B cell (primary cell): ENCODE measurements around the gene CACNA2D4. TPM values are rescaled to one million over a fixed set of nuclear protein-coding genes. Genes with fewer than 3 reads are reported as not detected.

Source experiments
- ATAC-seq: fragments of 200-7000 bp; cut with Tn5 transposase; one replicate; pipeline ENCODE4 v1.10.0; 2021; ENCODE audit warnings: low read depth, mild to moderate bottlenecking, moderate number of reproducible peaks, moderate library complexity
- CTCF ChIA-PET: fragments of 350-600 bp; sonication (Branson Sonifier 250); formaldehyde crosslinking; loops from one replicate; lab custom pipeline; 2021; ENCODE audit warnings: antibody characterized with exemption, inconsistent platforms; lab: Charles Lee
- POLR2A ChIA-PET: fragments of 350-600 bp; sonication (Branson Sonifier 250); formaldehyde crosslinking; loops from one replicate; lab custom pipeline; 2021; ENCODE audit warnings: antibody characterized with exemption; lab: Charles Lee
- DNase-seq: peaks from one replicate; pipeline ENCODE4 v3.0.0; 2013
- H2AFZ ChIP-seq: 2 replicates; pipeline ENCODE4 v1.6.1; 2012; ENCODE audit warnings: mild to moderate bottlenecking, low read depth, low read length; ENCODE audit not compliant: insufficient read depth, poor library complexity, severe bottlenecking
- H3K27ac ChIP-seq, 2 donors: 1 replicate in 1 of 2; 2 replicates in 1 of 2; pipeline ENCODE4 v1.5.1; 2012 to 2013; ENCODE audit warnings: low read length in 2 of 2, mild to moderate bottlenecking in 2 of 2, moderate library complexity in 1 of 2
- H3K27me3 ChIP-seq, 4 experiments: fragments of 200-600 bp in 1 of 4; sonication (generic) in 1 of 4; replicated peaks in 1 of 4; 1 replicate in 2 of 4; 2 replicates in 2 of 4; pipeline versions ENCODE4 v1.6.1 to v1.7.0; 2013 to 2016; ENCODE audit warnings: low read length in 3 of 4, mild to moderate bottlenecking in 2 of 4, mixed read lengths in 1 of 4, moderate library complexity in 1 of 4; ENCODE audit not compliant: insufficient read depth in 4 of 4, control insufficient read depth in 3 of 4; ENCODE audit errors: control extremely low read depth in 1 of 4
- H3K36me3 ChIP-seq, 2 experiments: replicated peaks in 1 of 2; 1 replicate in 1 of 2; 2 replicates in 1 of 2; pipeline versions ENCODE4 v1.6.1 to v1.7.1; 2013; ENCODE audit warnings: low read length in 1 of 2; ENCODE audit not compliant: insufficient read depth in 2 of 2, control insufficient read depth in 1 of 2; ENCODE audit errors: control extremely low read depth in 1 of 2, extremely low read depth in 1 of 2
- H3K4me1 ChIP-seq, 2 donors: fragments of 200-600 bp in 1 of 2; sonication (generic) in 1 of 2; 1 replicate in 1 of 2; 2 replicates in 1 of 2; pipeline versions ENCODE4 v1.5.1 to v1.6.1; 2013 to 2017; ENCODE audit warnings: low read length in 2 of 2; ENCODE audit not compliant: control insufficient read depth in 2 of 2, insufficient read depth in 2 of 2
- H3K4me2 ChIP-seq: replicated peaks from 2 replicates; pipeline ENCODE3; 2012; ENCODE audit warnings: mild to moderate bottlenecking, low read depth, low read length; ENCODE audit not compliant: poor library complexity, severe bottlenecking
- H3K4me3 ChIP-seq, 5 experiments: fragments of 200-600 bp in 1 of 5; sonication (generic) in 1 of 5; 1 replicate in 3 of 5; 2 replicates in 2 of 5; pipeline versions ENCODE4 v1.5.1 to v1.7.0; 2011 to 2016; ENCODE audit warnings: low read length in 4 of 5, mild to moderate bottlenecking in 4 of 5, low read depth in 2 of 5, control low read depth in 1 of 5, moderate library complexity in 1 of 5; ENCODE audit not compliant: insufficient read depth in 1 of 5; ENCODE audit errors: control extremely low read depth in 1 of 5, extremely low read depth in 1 of 5
- H3K79me2 ChIP-seq: fragments of 200-600 bp; sonication (generic); one replicate; pipeline ENCODE4 v1.6.0; 2016; ENCODE audit warnings: low read length; ENCODE audit not compliant: control insufficient read depth, insufficient read depth
- H3K9ac ChIP-seq: fragments of 200-600 bp; sonication (generic); 2 replicates; pipeline ENCODE4 v1.6.1; 2017; ENCODE audit warnings: mild to moderate bottlenecking, low read length, moderate library complexity
- H3K9me3 ChIP-seq, 3 donors: one replicate each; pipeline versions ENCODE4 v1.6.1 to v1.7.1; 2013; ENCODE audit warnings: low read length in 2 of 3; ENCODE audit not compliant: control insufficient read depth in 2 of 3, insufficient read depth in 1 of 3; ENCODE audit errors: control extremely low read depth in 1 of 3
- H4K20me1 ChIP-seq: 2 replicates; pipeline ENCODE4 v1.6.0; 2012; ENCODE audit warnings: mild to moderate bottlenecking, low read length; ENCODE audit not compliant: insufficient read depth, control insufficient read depth, poor library complexity, severe bottlenecking
- H3K27ac Mint-ChIP-seq: one replicate; pipeline ENCODE4 v1.8.0; 2021; ENCODE audit warnings: mixed read lengths
- H3K27me3 Mint-ChIP-seq: one replicate; pipeline ENCODE4 v1.8.0; 2021; ENCODE audit warnings: mixed read lengths
- H3K4me1 Mint-ChIP-seq: one replicate; pipeline ENCODE4 v1.8.0; 2021; ENCODE audit warnings: mixed read lengths
- H3K4me3 Mint-ChIP-seq: one replicate; pipeline ENCODE4 v1.8.0; 2021; ENCODE audit warnings: mixed read lengths
- H3K9me3 Mint-ChIP-seq: one replicate; pipeline ENCODE4 v1.8.0; 2022; ENCODE audit warnings: mixed read lengths; ENCODE audit not compliant: insufficient read depth
- EZH2 ChIP-seq: IDR thresholded peaks from 2 replicates; pipeline ENCODE4 v1.6.1; 2012; ENCODE audit warnings: borderline replicate concordance, low read depth, mild to moderate bottlenecking, moderate library complexity, low read length; ENCODE audit not compliant: insufficient read depth, poor library complexity, severe bottlenecking
- WGBS: methylation state at CpG from one replicate; pipeline ENCODE4 v1.1.5; 2013; ENCODE audit warnings: missing lambda C conversion rate; ENCODE audit not compliant: insufficient coverage; 5-methylcytosine and 5-hydroxymethylcytosine counted together
- intact Hi-C: fragments of 100-400 bp; cut with micrococcal nuclease; formaldehyde crosslinking; loops from one replicate; pipeline ENCODE4 v1.10.0; 2022
- polyA plus RNA-seq: library from polyadenylated mRNA; depleted of rRNA; stranded (reverse); fragments of >200 nt; gene quantifications from 2 replicates; pipeline ENCODE4 v1.2.3, GENCODE V29; 2012
- total RNA-seq, 2 donors: library from RNA; stranded (reverse); fragments of 120-200 nt in 1 of 2; gene quantifications; 1 replicate in 1 of 2; 2 replicates in 1 of 2; pipeline versions ENCODE4 v1.2.3 to v1.2.4, GENCODE V29; 2013 to 2022
- TF ChIP-seq, protein P1 (sequence below): fragments of 200-600 bp; IDR thresholded peaks from one replicate; pipeline ENCODE4 v1.8.0; 2022; ENCODE audit warnings: antibody characterized with exemption, mild to moderate bottlenecking

The CACNA2D4 gene
- total and polyA plus RNA-seq, 2 donors (not counting 1 experiment from before 2014, with no cell fraction given): 6.0 to 7.4 TPM

DNA sequence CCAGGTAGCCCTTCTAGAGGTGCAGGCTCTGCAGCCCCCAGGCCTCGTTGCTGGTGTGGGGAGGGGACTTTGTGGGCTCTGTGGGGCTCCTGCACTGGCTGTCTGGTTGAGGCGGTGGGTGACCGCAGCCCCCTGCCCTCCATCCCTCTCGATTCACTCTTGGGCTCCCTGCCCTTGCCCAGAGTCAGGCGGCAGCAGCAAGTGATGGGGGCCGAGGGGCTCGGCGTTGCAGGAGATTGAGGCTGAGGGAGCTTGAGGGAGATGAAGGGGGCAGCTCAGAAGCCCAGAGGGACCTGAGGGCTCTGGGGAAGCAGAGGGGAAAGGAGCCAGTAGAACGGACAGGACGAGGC lies 107.5 kb downstream of the CACNA2D4 start:
- H3K4me3 ChIP-seq: no peak overlapping the region
- DNase-seq (no peak), ATAC-seq (no peak)
- H3K9me3 ChIP-seq: peaks cover 0 to 3% (median 0%) of the 10 kb centered on the region in 3 donors
- WGBS: 96% methylated on average over 9 of the region's 10 CpGs
- H3K27me3 ChIP-seq: no peaks in the 10 kb centered on the region
- H3K27ac ChIP-seq: no peak overlapping the region
- no peak overlapping the region for H3K9ac ChIP-seq
- H3K27ac Mint-ChIP-seq: no peak overlapping the region
- H2AFZ ChIP-seq: no peak overlapping the region
- CTCF ChIA-PET: interaction anchor here (1.4 kb wide), 1 partner anchor 138 kb away, joined by 3 read pairs; no protein-coding TSS in a partner anchor
- no peaks in the 10 kb centered on the region for H3K9me3 Mint-ChIP-seq
- POLR2A ChIA-PET: no interaction called here
- TF ChIP-seq, protein P1, sequence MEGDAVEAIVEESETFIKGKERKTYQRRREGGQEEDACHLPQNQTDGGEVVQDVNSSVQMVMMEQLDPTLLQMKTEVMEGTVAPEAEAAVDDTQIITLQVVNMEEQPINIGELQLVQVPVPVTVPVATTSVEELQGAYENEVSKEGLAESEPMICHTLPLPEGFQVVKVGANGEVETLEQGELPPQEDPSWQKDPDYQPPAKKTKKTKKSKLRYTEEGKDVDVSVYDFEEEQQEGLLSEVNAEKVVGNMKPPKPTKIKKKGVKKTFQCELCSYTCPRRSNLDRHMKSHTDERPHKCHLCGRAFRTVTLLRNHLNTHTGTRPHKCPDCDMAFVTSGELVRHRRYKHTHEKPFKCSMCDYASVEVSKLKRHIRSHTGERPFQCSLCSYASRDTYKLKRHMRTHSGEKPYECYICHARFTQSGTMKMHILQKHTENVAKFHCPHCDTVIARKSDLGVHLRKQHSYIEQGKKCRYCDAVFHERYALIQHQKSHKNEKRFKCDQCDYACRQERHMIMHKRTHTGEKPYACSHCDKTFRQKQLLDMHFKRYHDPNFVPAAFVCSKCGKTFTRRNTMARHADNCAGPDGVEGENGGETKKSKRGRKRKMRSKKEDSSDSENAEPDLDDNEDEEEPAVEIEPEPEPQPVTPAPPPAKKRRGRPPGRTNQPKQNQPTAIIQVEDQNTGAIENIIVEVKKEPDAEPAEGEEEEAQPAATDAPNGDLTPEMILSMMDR: no peak
- no peak for TF ChIP-seq EZH2
- H4K20me1 ChIP-seq: no peaks in the 10 kb centered on the region
- no peaks in the 10 kb centered on the region for H3K79me2 ChIP-seq
- intact Hi-C loops: no loop called here
- H3K27me3 Mint-ChIP-seq: peaks cover 13% of the 10 kb centered on the region
- H3K4me1 Mint-ChIP-seq: peaks cover 3% of the 10 kb centered on the region
- H3K4me1 ChIP-seq: no peaks in the 10 kb centered on the region
- no peak overlapping the region for H3K4me3 Mint-ChIP-seq
- no peak overlapping the region for H3K4me2 ChIP-seq
- no peaks in the 10 kb centered on the region for H3K36me3 ChIP-seq

DNA sequence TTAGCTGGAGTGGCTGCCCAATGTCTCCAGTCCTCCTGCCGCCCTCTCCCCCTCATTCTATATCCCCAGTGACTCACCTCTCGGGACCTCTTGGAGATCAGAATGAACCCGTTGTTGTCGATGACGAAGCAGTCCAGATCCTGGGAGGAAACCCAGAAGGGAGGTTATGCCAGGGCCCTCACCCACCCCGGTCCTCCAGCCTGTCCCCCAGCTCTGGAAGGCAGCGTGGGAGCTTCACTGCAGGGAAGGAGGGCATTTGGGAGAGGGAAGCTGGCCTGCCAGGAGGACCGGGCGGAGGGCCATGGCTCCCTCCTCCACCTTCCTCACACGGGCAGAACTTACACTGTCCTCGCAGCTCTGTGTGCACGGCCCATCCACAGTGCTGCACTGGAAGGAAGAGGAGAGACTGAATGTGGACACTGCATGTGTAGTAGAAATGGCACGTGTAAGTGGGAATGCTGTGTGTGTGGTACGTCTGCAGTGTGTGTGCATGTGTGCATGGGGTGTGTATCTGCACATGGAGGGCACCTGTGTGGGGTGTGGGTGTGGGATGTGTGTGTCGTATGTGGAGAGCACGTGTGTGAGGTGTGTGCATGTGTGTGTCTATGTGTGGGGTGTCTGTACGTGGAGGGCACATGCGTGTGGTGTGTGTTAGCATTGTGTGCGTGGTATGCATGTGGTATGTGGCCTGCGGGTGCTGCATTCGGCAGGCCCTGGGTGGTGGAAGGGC lies 108.1 kb downstream of the CACNA2D4 start:
- Mint-ChIP-seq H3K4me3 (no peak overlapping the region), H3K27ac (no peak overlapping the region), H3K4me1 (peaks cover 4% of the 10 kb centered on the region), H3K9me3 (no peaks in the 10 kb centered on the region), H3K27me3 (peaks cover 9% of the 10 kb centered on the region)
- H2AFZ ChIP-seq: no peak overlapping the region
- intact Hi-C loops: no loop called here
- POLR2A ChIA-PET: no interaction called here
- H3K4me1 ChIP-seq: no peaks in the 10 kb centered on the region
- no peak for TF ChIP-seq EZH2
- TF ChIP-seq, protein P1: no peak
- no peaks in the 10 kb centered on the region for H3K27me3 ChIP-seq
- peaks cover 0 to 3% (median 0%) of the 10 kb centered on the region in 3 donors for H3K9me3 ChIP-seq
- CTCF ChIA-PET: interaction anchor here (1.4 kb wide), 1 partner anchor 139 kb away, joined by 3 read pairs; no protein-coding TSS in a partner anchor
- H3K9ac ChIP-seq: no peak overlapping the region
- H4K20me1 ChIP-seq: no peaks in the 10 kb centered on the region
- 95% methylated on average over 17 of the region's 21 CpGs for WGBS
- ATAC-seq (no peak), DNase-seq (no peak)
- H3K4me3 ChIP-seq: no peak overlapping the region
- no peak overlapping the region for H3K4me2 ChIP-seq
- no peaks in the 10 kb centered on the region for H3K79me2 ChIP-seq
- H3K27ac ChIP-seq: no peak overlapping the region
- H3K36me3 ChIP-seq: no peaks in the 10 kb centered on the region
